Measurements from ENCODE around the gene CD300C. TPM values are rescaled to one million over a fixed set of nuclear protein-coding genes. Genes with fewer than 3 reads are reported as not detected.
"Not testable (repeated sequence)": the region's sequence is repeated elsewhere in the genome, so short reads cannot be mapped to it uniquely, and the experiment has no call there.

The CD300C gene
- polyA plus RNA-seq, 1 experiment = not detected

GRCh38 chr17:74584292-74585060 is 38.6 kb upstream of the CD300C start:
- no peaks in the 10 kb centered on the region for H3K27me3 ChIP-seq (ENCODE audit: control insufficient read depth, insufficient read depth, low read length)
- TF ChIP-seq, protein P1, sequence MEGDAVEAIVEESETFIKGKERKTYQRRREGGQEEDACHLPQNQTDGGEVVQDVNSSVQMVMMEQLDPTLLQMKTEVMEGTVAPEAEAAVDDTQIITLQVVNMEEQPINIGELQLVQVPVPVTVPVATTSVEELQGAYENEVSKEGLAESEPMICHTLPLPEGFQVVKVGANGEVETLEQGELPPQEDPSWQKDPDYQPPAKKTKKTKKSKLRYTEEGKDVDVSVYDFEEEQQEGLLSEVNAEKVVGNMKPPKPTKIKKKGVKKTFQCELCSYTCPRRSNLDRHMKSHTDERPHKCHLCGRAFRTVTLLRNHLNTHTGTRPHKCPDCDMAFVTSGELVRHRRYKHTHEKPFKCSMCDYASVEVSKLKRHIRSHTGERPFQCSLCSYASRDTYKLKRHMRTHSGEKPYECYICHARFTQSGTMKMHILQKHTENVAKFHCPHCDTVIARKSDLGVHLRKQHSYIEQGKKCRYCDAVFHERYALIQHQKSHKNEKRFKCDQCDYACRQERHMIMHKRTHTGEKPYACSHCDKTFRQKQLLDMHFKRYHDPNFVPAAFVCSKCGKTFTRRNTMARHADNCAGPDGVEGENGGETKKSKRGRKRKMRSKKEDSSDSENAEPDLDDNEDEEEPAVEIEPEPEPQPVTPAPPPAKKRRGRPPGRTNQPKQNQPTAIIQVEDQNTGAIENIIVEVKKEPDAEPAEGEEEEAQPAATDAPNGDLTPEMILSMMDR (IDR thresholded peaks at IDR 0.05; ENCODE audit: low read depth, low read length) = no peak
- ChIA-PET CTCF (no interaction called here), POLR2A (no interaction called here)
- DNase-seq (ENCODE audit: low read depth, low spot score) = no peak
- H3K9me3 ChIP-seq (ENCODE audit: control insufficient read depth, insufficient read depth, low read length) = peaks cover 22% of the 10 kb centered on the region
- H3K27ac ChIP-seq (ENCODE audit: low read depth, low read length) = no peak overlapping the region
- H3K4me3 ChIP-seq (ENCODE audit: low read depth, low read length) = no peak overlapping the region

- CTCF ChIA-PET = no interaction called here
- peaks cover 27% of the 10 kb centered on the region for H3K9me3 ChIP-seq (ENCODE audit: control insufficient read depth, insufficient read depth, low read length)
- TF ChIP-seq, protein P1 (IDR thresholded peaks at IDR 0.05; ENCODE audit: low read depth, low read length) = no peak
- no peaks in the 10 kb centered on the region for H3K27me3 ChIP-seq (ENCODE audit: control insufficient read depth, insufficient read depth, low read length)
- H3K27ac ChIP-seq (ENCODE audit: low read depth, low read length) = no peak overlapping the region
- DNase-seq (ENCODE audit: low read depth, low spot score) = no peak
- H3K4me3 ChIP-seq (ENCODE audit: low read depth, low read length) = no peak overlapping the region
- POLR2A ChIA-PET = no interaction called here
These were observed 36.7 kb upstream of the CD300C start for GRCh38 chr17:74582633-74583032.

DNA sequence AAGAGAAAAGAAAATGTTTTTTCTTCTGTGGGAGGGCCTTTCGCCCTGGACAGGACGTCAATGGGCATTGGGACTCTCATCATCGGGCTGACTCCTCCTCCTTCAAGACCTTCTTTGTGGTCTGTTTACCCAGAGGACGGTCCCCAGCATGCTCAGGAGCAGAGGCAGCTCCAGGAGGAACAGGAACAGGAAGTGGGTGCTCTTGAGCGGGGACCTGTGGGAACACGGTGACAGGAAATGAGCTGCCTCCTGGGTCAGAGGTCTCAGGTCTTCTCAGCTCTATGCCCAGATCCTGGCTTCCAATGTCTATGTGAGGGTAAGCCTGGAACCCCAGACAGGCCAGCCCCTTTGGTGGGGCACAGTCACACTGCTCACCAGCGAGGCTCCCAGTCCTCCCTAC is 34.0 kb upstream of the CD300C start:
- Histone ChIP-seq H3K4me3 (ENCODE audit: low read depth, low read length) (no peak overlapping the region), H3K27me3 (ENCODE audit: control insufficient read depth, insufficient read depth, low read length) (no peaks in the 10 kb centered on the region), H3K27ac (ENCODE audit: low read depth, low read length) (no peak overlapping the region), H3K9me3 (ENCODE audit: control insufficient read depth, insufficient read depth, low read length) (peaks cover 27% of the 10 kb centered on the region)
- POLR2A ChIA-PET = no interaction called here
- no peak for DNase-seq (ENCODE audit: low read depth, low spot score)
- CTCF ChIA-PET = no interaction called here
- TF ChIP-seq, protein P1 (IDR thresholded peaks at IDR 0.05; ENCODE audit: low read depth, low read length) = no peak

GRCh38 chr17:74578979-74579378 is 33.1 kb upstream of the CD300C start:
- TF ChIP-seq, protein P1 (IDR thresholded peaks at IDR 0.05; ENCODE audit: low read depth, low read length) = no peak
- ChIA-PET CTCF (no interaction called here), POLR2A (no interaction called here)

DNA sequence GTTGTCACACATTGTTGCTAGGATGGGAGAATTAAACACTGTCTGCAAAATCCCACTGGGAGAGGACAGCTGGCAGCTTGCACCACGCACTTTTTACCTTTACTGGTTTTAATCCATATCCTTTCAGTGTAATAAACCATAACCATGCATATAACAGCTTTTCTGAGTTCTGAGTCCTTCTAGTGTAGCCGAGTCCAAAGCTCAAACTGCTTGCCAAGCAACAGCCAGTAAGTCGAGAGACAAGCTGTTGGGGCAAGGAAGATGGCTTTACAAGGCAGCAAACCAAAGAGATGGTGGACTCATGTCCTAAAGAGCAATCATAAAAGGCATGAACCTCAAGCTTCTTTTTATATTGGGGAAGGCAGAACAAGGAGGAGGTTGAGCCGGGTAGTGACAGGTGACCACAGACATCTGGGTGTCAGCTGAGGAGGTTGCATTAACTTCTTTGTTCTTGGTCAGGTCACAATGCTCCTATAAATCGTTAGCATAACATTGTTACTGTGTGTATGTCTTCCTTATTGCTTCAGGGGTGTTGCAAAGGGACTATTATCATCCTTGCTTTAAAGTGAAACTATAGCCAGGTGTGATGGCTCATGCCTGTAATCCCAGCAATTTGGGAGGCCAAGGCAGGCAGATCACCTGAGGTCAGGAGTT is 28.7 kb upstream of the CD300C start:
- H3K9me3 ChIP-seq (ENCODE audit: control insufficient read depth, insufficient read depth, low read length) = peaks cover 12% of the 10 kb centered on the region
- no peaks in the 10 kb centered on the region for H3K27me3 ChIP-seq (ENCODE audit: control insufficient read depth, insufficient read depth, low read length)
- TF ChIP-seq, protein P1 (IDR thresholded peaks at IDR 0.05; ENCODE audit: low read depth, low read length) = no peak
- POLR2A ChIA-PET = no interaction called here
- no peak overlapping the region for H3K27ac ChIP-seq (ENCODE audit: low read depth, low read length)
- H3K4me3 ChIP-seq (ENCODE audit: low read depth, low read length) = no peak overlapping the region
- DNase-seq (ENCODE audit: low read depth, low spot score) = no peak
- CTCF ChIA-PET = no interaction called here

More at GRCh38 chr17:74578979-74579378, 33.1 kb upstream of the CD300C start:
- Histone ChIP-seq H3K4me3 (ENCODE audit: low read depth, low read length) (no peak overlapping the region), H3K27me3 (ENCODE audit: control insufficient read depth, insufficient read depth, low read length) (no peaks in the 10 kb centered on the region), H3K9me3 (ENCODE audit: control insufficient read depth, insufficient read depth, low read length) (peaks cover 27% of the 10 kb centered on the region), H3K27ac (ENCODE audit: low read depth, low read length) (no peak overlapping the region)
- no peak for DNase-seq (ENCODE audit: low read depth, low spot score)

DNA sequence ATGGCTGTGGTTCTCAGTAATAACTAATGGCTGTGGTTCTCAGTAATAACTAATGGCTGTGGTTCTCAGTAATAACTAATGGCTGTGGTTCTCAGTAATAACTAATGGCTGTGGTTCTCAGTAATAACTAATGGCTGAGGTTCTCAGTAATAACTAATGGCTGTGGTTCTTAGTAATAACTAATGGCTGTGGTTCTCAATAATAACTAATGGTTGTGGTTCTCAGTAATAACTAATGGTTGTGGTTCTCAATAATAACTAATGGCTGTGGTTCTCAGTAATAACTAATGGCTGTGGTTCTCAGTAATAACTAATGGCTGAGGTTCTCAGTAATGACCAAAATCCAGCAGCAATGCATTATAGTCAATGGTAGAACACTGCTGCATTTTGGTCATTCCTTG is 27.7 kb upstream of the CD300C start:
- POLR2A ChIA-PET; H3K27me3 ChIP-seq (ENCODE audit: control insufficient read depth, insufficient read depth, low read length); CTCF ChIA-PET; H3K27ac ChIP-seq (ENCODE audit: low read depth, low read length); DNase-seq (ENCODE audit: low read depth, low spot score); H3K4me3 ChIP-seq (ENCODE audit: low read depth, low read length): not testable (repeated sequence)
- H3K9me3 ChIP-seq (ENCODE audit: control insufficient read depth, insufficient read depth, low read length) = peaks cover 16% of the 10 kb centered on the region

All from AG04450 (cell line).